Measurements from ENCODE around the gene JARID2.
A peak's percentile ranks its signal among the peaks of the same experiment; 100 is the strongest.

Gene JARID2

DNA sequence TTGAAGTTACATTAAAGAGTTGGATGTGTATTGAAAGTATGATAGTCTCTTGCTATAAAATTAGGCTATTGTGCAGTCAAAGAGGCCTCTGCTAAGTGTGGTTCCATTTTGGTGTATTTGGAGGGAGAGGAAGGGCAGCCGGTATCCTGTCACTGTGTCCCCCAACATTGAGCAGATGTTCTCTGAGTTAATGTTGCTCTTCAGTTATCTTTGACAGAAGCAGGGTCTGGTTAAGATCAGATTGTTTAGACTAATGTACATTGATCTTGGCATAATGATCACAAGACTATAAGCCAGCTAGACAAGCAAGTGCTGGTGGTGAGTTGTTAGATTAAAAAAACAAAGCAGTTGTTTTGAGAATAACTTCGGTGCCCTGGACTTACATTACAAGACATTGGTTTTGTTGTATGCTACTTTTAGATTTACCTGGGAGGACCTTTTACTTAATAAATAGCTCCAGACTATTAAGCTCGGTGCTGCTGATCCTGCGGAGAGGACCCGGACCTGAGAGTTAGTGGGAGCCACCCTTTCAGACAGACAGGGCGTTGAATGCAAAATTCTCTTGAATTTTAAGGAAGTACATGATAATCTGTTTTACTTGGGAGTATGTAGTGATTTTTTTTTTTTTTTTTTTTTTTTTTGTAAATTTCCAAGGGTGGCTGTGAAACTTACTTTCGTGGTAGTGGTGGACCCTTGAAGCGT, 97.8 kb downstream of the JARID2 start:
- Mint-ChIP-seq H3K36me3 (ENCODE audit: insufficient read depth) (peaks cover 2% of the 10 kb centered on the region), H3K27ac (ENCODE audit: low read depth) (peak overlapping the region; percentile 16), H3K27me3 (no peaks in the 10 kb centered on the region), H3K4me1 (peaks cover 63% of the 10 kb centered on the region), H3K4me3 (no peak overlapping the region), H3K9me3 (no peaks in the 10 kb centered on the region)
- DNase-seq (ENCODE audit: low spot score in 2 of 2) (no peak), ATAC-seq (replicated peaks; ENCODE audit: extremely low read depth, poor library complexity, severe bottlenecking) (no peak)

DNA sequence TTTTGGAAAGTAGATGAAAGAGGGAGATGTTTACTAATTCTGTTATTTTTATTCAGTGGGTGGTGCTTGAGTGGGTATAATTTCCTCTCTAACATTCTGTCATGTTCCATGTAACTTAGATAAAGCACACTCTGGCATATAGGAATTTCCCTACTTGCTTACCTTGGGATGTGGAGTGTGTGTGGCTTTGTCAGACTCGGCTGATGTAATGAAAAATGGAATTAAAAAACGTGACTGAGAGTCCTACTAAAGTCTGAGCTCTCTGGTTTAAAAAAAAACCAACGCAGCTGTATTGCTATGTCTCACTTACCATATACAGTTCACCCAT, 98.3 kb downstream of the JARID2 start:
- H3K4me3 Mint-ChIP-seq, result no peak overlapping the region
- no peak for ATAC-seq (replicated peaks; ENCODE audit: extremely low read depth, poor library complexity, severe bottlenecking)

DNA sequence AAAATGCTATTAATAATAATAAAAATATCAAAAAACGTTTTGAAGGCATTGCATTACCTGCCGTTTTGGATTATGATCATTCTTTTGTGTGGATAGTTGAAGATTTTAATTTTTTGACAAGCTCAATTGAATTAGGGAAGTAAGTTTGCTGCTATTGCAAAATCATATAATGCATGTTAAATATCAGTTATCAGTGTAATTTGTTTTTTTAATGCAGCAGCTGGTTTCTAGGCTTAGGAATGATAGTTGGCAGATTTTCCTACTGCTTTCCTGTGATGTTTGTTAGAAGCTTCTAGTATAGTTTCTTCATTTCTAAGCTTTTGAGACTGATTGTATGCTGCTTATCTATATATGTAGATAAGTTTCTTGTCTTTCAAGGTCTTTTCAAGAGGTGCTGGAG, 99.0 kb downstream of the JARID2 start:
- H3K4me3 Mint-ChIP-seq, result no peak overlapping the region
- ATAC-seq (replicated peaks; ENCODE audit: extremely low read depth, poor library complexity, severe bottlenecking), result no peak
- no peaks in the 10 kb centered on the region for H3K9me3 Mint-ChIP-seq
- H3K27ac Mint-ChIP-seq (ENCODE audit: low read depth), result no peak overlapping the region
- no peaks in the 10 kb centered on the region for H3K27me3 Mint-ChIP-seq
- no peak for DNase-seq (ENCODE audit: low spot score in 2 of 2)
- peaks cover 67% of the 10 kb centered on the region for H3K4me1 Mint-ChIP-seq
- peaks cover 2% of the 10 kb centered on the region for H3K36me3 Mint-ChIP-seq (ENCODE audit: insufficient read depth)

More for the DNA sequence above, 98.3 kb downstream of the JARID2 start:
- Mint-ChIP-seq H3K4me1 (peaks cover 64% of the 10 kb centered on the region), H3K27me3 (no peaks in the 10 kb centered on the region), H3K36me3 (ENCODE audit: insufficient read depth) (peaks cover 2% of the 10 kb centered on the region), H3K27ac (ENCODE audit: low read depth) (no peak overlapping the region), H3K9me3 (no peaks in the 10 kb centered on the region)
- DNase-seq (ENCODE audit: low spot score in 2 of 2), result no peak

GRCh38 chr6:15346315-15346714, 100.4 kb downstream of the JARID2 start:
- Mint-ChIP-seq H3K4me3 (no peak overlapping the region), H3K4me1 (peaks cover 59% of the 10 kb centered on the region), H3K9me3 (no peaks in the 10 kb centered on the region), H3K27ac (ENCODE audit: low read depth) (no peak overlapping the region), H3K27me3 (no peaks in the 10 kb centered on the region), H3K36me3 (ENCODE audit: insufficient read depth) (peaks cover 2% of the 10 kb centered on the region)
- DNase-seq (ENCODE audit: low spot score in 2 of 2), result no peak
- no peak for ATAC-seq (replicated peaks; ENCODE audit: extremely low read depth, poor library complexity, severe bottlenecking)

DNA sequence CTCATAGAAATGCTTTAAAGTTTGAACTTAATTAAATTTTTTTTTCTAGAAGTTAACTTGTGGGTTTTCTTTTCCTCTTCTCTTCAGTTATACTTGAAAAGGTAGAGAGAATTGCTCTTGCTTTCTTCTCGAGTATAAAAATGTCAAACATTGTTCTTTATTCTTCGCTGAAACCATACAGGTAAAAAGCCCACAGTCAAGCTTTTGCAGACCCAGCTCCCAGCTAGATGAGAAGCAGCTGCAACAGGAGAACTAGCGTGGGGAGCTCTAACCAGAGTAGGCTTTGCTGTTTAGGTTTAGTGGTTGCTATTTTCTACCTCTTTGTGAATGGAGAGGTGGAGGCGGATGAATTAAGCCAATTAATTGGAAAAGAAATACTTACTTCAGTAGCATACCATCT, 102.7 kb downstream of the JARID2 start:
- ATAC-seq (replicated peaks; ENCODE audit: extremely low read depth, poor library complexity, severe bottlenecking) (no peak), DNase-seq (ENCODE audit: low spot score in 2 of 2) (no peak)
- Mint-ChIP-seq H3K27ac (ENCODE audit: low read depth) (no peak overlapping the region), H3K27me3 (no peaks in the 10 kb centered on the region), H3K4me3 (no peak overlapping the region), H3K36me3 (ENCODE audit: insufficient read depth) (no peaks in the 10 kb centered on the region), H3K4me1 (peaks cover 70% of the 10 kb centered on the region), H3K9me3 (no peaks in the 10 kb centered on the region)

- no peaks in the 10 kb centered on the region for H3K27me3 Mint-ChIP-seq
- ATAC-seq (replicated peaks; ENCODE audit: extremely low read depth, poor library complexity, severe bottlenecking), result no peak
- no peaks in the 10 kb centered on the region for H3K9me3 Mint-ChIP-seq
- no peaks in the 10 kb centered on the region for H3K36me3 Mint-ChIP-seq (ENCODE audit: insufficient read depth)
- H3K27ac Mint-ChIP-seq (ENCODE audit: low read depth), result no peak overlapping the region
- peaks cover 69% of the 10 kb centered on the region for H3K4me1 Mint-ChIP-seq
- no peak for DNase-seq (ENCODE audit: low spot score in 2 of 2)
- H3K4me3 Mint-ChIP-seq, result no peak overlapping the region
Observed at GRCh38 chr6:15349379-15349778, 103.5 kb downstream of the JARID2 start.

DNA sequence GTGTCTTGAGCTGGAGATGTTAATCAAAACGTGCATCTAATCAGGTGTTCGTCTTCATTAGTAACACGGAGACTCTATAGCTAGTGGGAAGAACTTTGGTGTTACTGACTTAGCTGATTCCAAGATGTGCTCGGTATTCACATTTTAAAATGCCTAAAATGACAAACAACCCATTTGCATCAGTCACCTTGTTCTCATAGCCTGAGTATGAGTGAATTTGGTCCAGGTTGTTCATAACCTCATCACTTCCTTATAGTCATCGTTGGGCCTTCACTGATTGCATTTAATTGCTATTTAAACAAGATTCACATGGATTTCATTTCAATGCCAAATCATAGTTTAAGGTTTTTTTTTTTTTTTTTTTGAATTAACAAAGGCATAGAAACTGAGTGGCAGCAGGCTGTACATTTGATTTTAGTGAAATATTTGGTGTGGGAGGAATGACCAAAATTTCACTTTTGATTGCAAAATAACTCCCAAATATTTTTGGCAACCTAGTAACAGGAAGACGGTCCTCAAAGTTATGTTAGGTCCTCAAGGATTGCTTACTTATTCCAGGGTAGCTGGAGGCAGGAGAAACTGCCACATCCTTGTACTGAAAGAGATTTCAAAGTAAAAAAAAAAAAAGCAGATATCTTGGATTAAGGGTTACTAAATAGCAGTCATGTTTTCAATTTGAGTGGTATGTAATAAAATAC, 104.7 kb downstream of the JARID2 start:
- ATAC-seq (replicated peaks; ENCODE audit: extremely low read depth, poor library complexity, severe bottlenecking), result no peak
- Mint-ChIP-seq H3K27ac (ENCODE audit: low read depth) (no peak overlapping the region), H3K4me1 (peaks cover 76% of the 10 kb centered on the region), H3K4me3 (no peak overlapping the region), H3K36me3 (ENCODE audit: insufficient read depth) (peaks cover 2% of the 10 kb centered on the region), H3K9me3 (no peaks in the 10 kb centered on the region), H3K27me3 (no peaks in the 10 kb centered on the region)
- DNase-seq (ENCODE audit: low spot score in 2 of 2), result no peak

DNA sequence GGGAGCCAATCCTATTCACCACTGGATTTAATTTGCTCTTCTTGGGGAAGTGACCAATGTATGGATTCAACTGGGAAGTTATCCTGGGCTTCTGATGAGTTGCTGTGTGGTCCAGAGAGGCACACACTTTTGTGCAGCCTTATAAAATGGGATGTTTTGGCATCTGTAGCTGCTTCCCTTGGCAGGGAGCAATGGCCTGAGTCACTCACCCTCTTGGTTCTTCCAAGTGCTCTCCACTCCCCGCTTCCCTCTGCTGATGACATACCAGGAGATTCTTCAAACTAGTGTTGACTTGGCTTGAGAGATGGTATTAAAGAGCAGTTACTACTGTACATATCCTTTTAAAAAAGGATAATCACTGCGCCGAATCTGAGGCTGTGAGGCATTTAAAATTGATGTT, 105.8 kb downstream of the JARID2 start:
- DNase-seq (ENCODE audit: low spot score in 2 of 2) (no peak), ATAC-seq (replicated peaks; ENCODE audit: extremely low read depth, poor library complexity, severe bottlenecking) (no peak)
- peaks cover 75% of the 10 kb centered on the region for H3K4me1 Mint-ChIP-seq
- no peaks in the 10 kb centered on the region for H3K9me3 Mint-ChIP-seq
- no peak overlapping the region for H3K27ac Mint-ChIP-seq (ENCODE audit: low read depth)
- H3K36me3 Mint-ChIP-seq (ENCODE audit: insufficient read depth), result peaks cover 2% of the 10 kb centered on the region
- no peak overlapping the region for H3K4me3 Mint-ChIP-seq
- H3K27me3 Mint-ChIP-seq, result no peaks in the 10 kb centered on the region

DNA sequence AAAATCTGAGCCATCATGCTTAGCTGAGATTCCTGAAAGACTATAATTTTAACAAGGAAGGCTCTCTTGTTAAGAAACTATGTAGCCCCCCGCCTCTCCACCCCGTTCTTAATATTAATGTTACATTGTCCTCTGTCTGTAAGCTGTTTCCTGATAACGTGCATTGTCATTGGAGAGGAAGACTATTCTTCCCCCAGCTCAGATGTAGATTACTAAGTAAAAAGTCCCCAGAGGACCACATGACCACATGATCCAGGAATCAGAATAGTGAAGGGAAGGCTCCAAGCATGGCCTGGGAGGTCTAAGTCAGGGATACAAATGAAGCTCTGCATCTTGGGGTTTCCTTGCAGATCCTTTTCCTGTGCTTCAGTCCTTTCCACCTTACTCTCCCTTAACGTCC, 106.4 kb downstream of the JARID2 start:
- Mint-ChIP-seq H3K9me3 (no peaks in the 10 kb centered on the region), H3K27ac (ENCODE audit: low read depth) (no peak overlapping the region), H3K27me3 (no peaks in the 10 kb centered on the region), H3K4me1 (peaks cover 72% of the 10 kb centered on the region), H3K36me3 (ENCODE audit: insufficient read depth) (peaks cover 2% of the 10 kb centered on the region), H3K4me3 (no peak overlapping the region)
- ATAC-seq (replicated peaks; ENCODE audit: extremely low read depth, poor library complexity, severe bottlenecking) (no peak), DNase-seq (ENCODE audit: low spot score in 2 of 2) (no peak)

- peaks cover 2% of the 10 kb centered on the region for H3K36me3 Mint-ChIP-seq (ENCODE audit: insufficient read depth)
- H3K27me3 Mint-ChIP-seq, result no peaks in the 10 kb centered on the region
- H3K4me1 Mint-ChIP-seq, result peaks cover 74% of the 10 kb centered on the region
- H3K4me3 Mint-ChIP-seq, result no peak overlapping the region
- H3K9me3 Mint-ChIP-seq, result no peaks in the 10 kb centered on the region
- ATAC-seq (replicated peaks; ENCODE audit: extremely low read depth, poor library complexity, severe bottlenecking) (no peak), DNase-seq (ENCODE audit: low spot score in 2 of 2) (no peak)
- H3K27ac Mint-ChIP-seq (ENCODE audit: low read depth), result no peak overlapping the region
Observed at GRCh38 chr6:15352845-15353244, 107.0 kb downstream of the JARID2 start.

DNA sequence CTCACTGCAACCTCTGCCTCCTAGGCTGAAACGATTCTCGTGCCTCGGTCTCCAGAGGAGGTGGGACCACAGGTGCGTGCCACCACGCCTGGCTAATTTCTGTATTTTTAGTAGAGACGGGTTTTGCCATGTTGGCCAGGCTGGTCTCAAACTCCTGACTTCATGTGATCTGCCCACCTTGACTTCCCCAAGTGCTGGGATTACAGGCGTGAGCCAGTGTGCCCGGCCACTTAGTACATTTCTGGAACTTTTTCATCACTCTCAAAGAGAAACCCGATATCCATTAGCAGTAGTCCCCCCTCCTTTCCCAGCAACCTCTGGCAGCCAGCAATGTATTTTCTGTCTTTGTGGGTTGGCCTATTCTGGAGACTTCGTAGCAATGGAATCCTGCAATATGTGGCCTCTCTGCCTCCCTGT, 109.8 kb downstream of the JARID2 start:
- Mint-ChIP-seq H3K4me3 (no peak overlapping the region), H3K36me3 (ENCODE audit: insufficient read depth) (peaks cover 2% of the 10 kb centered on the region), H3K27me3 (no peaks in the 10 kb centered on the region), H3K9me3 (no peaks in the 10 kb centered on the region), H3K27ac (ENCODE audit: low read depth) (no peak overlapping the region), H3K4me1 (peaks cover 67% of the 10 kb centered on the region)
- no peak for DNase-seq (ENCODE audit: low spot score in 2 of 2)
- ATAC-seq (replicated peaks; ENCODE audit: extremely low read depth, poor library complexity, severe bottlenecking), result no peak

GRCh38 chr6:15356179-15356578, 110.3 kb downstream of the JARID2 start:
- H3K9me3 Mint-ChIP-seq, result no peaks in the 10 kb centered on the region
- DNase-seq (ENCODE audit: low spot score in 2 of 2) (no peak), ATAC-seq (replicated peaks; ENCODE audit: extremely low read depth, poor library complexity, severe bottlenecking) (no peak)
- H3K4me3 Mint-ChIP-seq, result no peak overlapping the region
- H3K4me1 Mint-ChIP-seq, result peaks cover 66% of the 10 kb centered on the region
- no peak overlapping the region for H3K27ac Mint-ChIP-seq (ENCODE audit: low read depth)
- H3K36me3 Mint-ChIP-seq (ENCODE audit: insufficient read depth), result peaks cover 2% of the 10 kb centered on the region
- H3K27me3 Mint-ChIP-seq, result no peaks in the 10 kb centered on the region

- DNase-seq (ENCODE audit: low spot score in 2 of 2) (no peak), ATAC-seq (replicated peaks; ENCODE audit: extremely low read depth, poor library complexity, severe bottlenecking) (no peak)
- H3K9me3 Mint-ChIP-seq, result no peaks in the 10 kb centered on the region
- peaks cover 2% of the 10 kb centered on the region for H3K36me3 Mint-ChIP-seq (ENCODE audit: insufficient read depth)
- H3K4me3 Mint-ChIP-seq, result no peak overlapping the region
- H3K27me3 Mint-ChIP-seq, result no peaks in the 10 kb centered on the region
- H3K27ac Mint-ChIP-seq (ENCODE audit: low read depth), result no peak overlapping the region
- peaks cover 58% of the 10 kb centered on the region for H3K4me1 Mint-ChIP-seq
Observed at GRCh38 chr6:15356937-15357336, 111.1 kb downstream of the JARID2 start.
